H9 (cell line): ENCODE results near the gene PIK3C2B. TPM values are rescaled to one million over a fixed set of nuclear protein-coding genes. Genes with fewer than 3 reads are reported as not detected.
A peak's percentile ranks its signal among the peaks of the same experiment; 100 is the strongest.

Experiments used
- DNase-seq: peaks from one replicate; pipeline ENCODE4 v3.0.0-alpha.2; 2017
- H2AFZ ChIP-seq: one replicate; pipeline ENCODE4 v1.6.1; 2013; ENCODE audit warnings: mild to moderate bottlenecking, low read length, control low read depth, moderate library complexity
- H2AK5ac ChIP-seq: 2 replicates; pipeline ENCODE4 v1.6.1; 2013; ENCODE audit warnings: low read length, control low read depth, mixed read lengths; ENCODE audit not compliant: insufficient read length
- H2BK120ac ChIP-seq: one replicate; pipeline ENCODE4 v1.6.1; 2013; ENCODE audit warnings: low read depth, mild to moderate bottlenecking, low read length, control low read depth, inconsistent platforms; ENCODE audit not compliant: poor library complexity, severe bottlenecking
- H2BK12ac ChIP-seq: 2 replicates; pipeline ENCODE4 v1.6.1; 2013; ENCODE audit warnings: low read length, control low read depth, mixed read lengths, low read depth; ENCODE audit not compliant: insufficient read length
- H2BK15ac ChIP-seq: 2 replicates; pipeline ENCODE4 v1.6.1; 2013; ENCODE audit warnings: low read depth, low read length, control low read depth
- H2BK20ac ChIP-seq: one replicate; pipeline ENCODE4 v1.6.1; 2013; ENCODE audit warnings: low read depth, mild to moderate bottlenecking, low read length, control low read depth, inconsistent platforms; ENCODE audit not compliant: poor library complexity, severe bottlenecking
- H2BK5ac ChIP-seq: 2 replicates; pipeline ENCODE4 v1.6.1; 2013; ENCODE audit warnings: low read length, control low read depth, mixed read lengths; ENCODE audit not compliant: insufficient read length
- H3K14ac ChIP-seq: 2 replicates; pipeline ENCODE4 v1.6.1; 2013; ENCODE audit warnings: low read length, control low read depth; ENCODE audit not compliant: insufficient read depth
- H3K18ac ChIP-seq: 2 replicates; pipeline ENCODE4 v1.6.1; 2013; ENCODE audit warnings: low read depth, mild to moderate bottlenecking, mixed read lengths, low read length, control low read depth; ENCODE audit not compliant: insufficient read length
- H3K23ac ChIP-seq: 2 replicates; pipeline ENCODE4 v1.6.1; 2013; ENCODE audit warnings: low read length, control low read depth, mixed read lengths, low read depth; ENCODE audit not compliant: insufficient read length
- H3K23me2 ChIP-seq: 2 replicates; pipeline ENCODE4 v1.6.1; 2013; ENCODE audit warnings: low read depth, mild to moderate bottlenecking, mixed read lengths, low read length, control low read depth; ENCODE audit not compliant: insufficient read length, poor library complexity, severe bottlenecking
- H3K27ac ChIP-seq: 2 replicates; pipeline ENCODE4 v1.5.1; 2013; ENCODE audit warnings: low read length, control low read depth, mixed read lengths, low read depth; ENCODE audit not compliant: insufficient read length
- H3K27me3 ChIP-seq: 2 replicates; pipeline ENCODE4 v1.6.1; 2013; ENCODE audit warnings: low read length, control low read depth, inconsistent platforms; ENCODE audit not compliant: insufficient read depth
- H3K4ac ChIP-seq: 2 replicates; pipeline ENCODE4 v1.6.1; 2013; ENCODE audit warnings: low read depth, mild to moderate bottlenecking, control low read depth, inconsistent platforms, low read length, moderate library complexity
- H3K4me1 ChIP-seq: 2 replicates; pipeline ENCODE4 v1.6.1; 2013; ENCODE audit warnings: low read length, control low read depth, inconsistent platforms; ENCODE audit not compliant: insufficient read depth
- H3K4me2 ChIP-seq: 2 replicates; pipeline ENCODE4 v1.6.1; 2013; ENCODE audit warnings: low read length, control low read depth, mixed read lengths; ENCODE audit not compliant: insufficient read length, insufficient read depth
- H3K56ac ChIP-seq: 2 replicates; pipeline ENCODE4 v1.6.1; 2013; ENCODE audit warnings: low read depth, mild to moderate bottlenecking, mixed read lengths, low read length, control low read depth; ENCODE audit not compliant: insufficient read length
- H3K79me1 ChIP-seq: 2 replicates; pipeline ENCODE4 v1.6.1; 2013; ENCODE audit warnings: low read depth, mild to moderate bottlenecking, moderate library complexity, low read length, control low read depth, inconsistent platforms; ENCODE audit not compliant: insufficient read depth, poor library complexity, severe bottlenecking
- H3K79me2 ChIP-seq: 2 replicates; pipeline ENCODE4 v1.6.1; 2013; ENCODE audit warnings: low read length, control low read depth, inconsistent platforms; ENCODE audit not compliant: insufficient read depth
- H3K9ac ChIP-seq: 2 replicates; pipeline ENCODE4 v1.6.1; 2013; ENCODE audit warnings: low read length, control low read depth, mixed read lengths; ENCODE audit not compliant: insufficient read length; ENCODE audit errors: extremely low read depth
- H3K9me3 ChIP-seq: one replicate; pipeline ENCODE4 v1.6.1; 2013; ENCODE audit warnings: low read depth, low read length, inconsistent platforms; ENCODE audit not compliant: control insufficient read depth
- H3T11ph ChIP-seq: one replicate; pipeline ENCODE4 v1.6.1; 2013; ENCODE audit warnings: mild to moderate bottlenecking, low read length, control low read depth, inconsistent platforms
- H4K20me1 ChIP-seq: one replicate; pipeline ENCODE4 v1.6.1; 2013; ENCODE audit not compliant: control insufficient read depth, insufficient read length, insufficient read depth
- H4K5ac ChIP-seq: 2 replicates; pipeline ENCODE4 v1.6.1; 2013; ENCODE audit warnings: low read depth, mild to moderate bottlenecking, mixed read lengths, low read length, control low read depth; ENCODE audit not compliant: insufficient read length
- H4K8ac ChIP-seq: replicated peaks from 2 replicates; pipeline ENCODE4 v1.6.1; 2013; ENCODE audit warnings: low read length, control low read depth, mixed read lengths, low read depth; ENCODE audit not compliant: insufficient read length
- H4K91ac ChIP-seq: 2 replicates; pipeline ENCODE4 v1.6.1; 2013; ENCODE audit warnings: low read depth, mild to moderate bottlenecking, moderate library complexity, mixed read lengths, low read length, control low read depth; ENCODE audit not compliant: insufficient read length
- H3K27ac Mint-ChIP-seq, 3 experiments: 2 replicates in 2 of 3; 3 replicates in 1 of 3; pipeline ENCODE4 v1.8.0; 2020 to 2021; ENCODE audit warnings: mixed read lengths in 3 of 3, mild to moderate bottlenecking in 1 of 3, moderate library complexity in 1 of 3
- H3K27me3 Mint-ChIP-seq: 2 replicates; pipeline ENCODE4 v1.8.0; 2021; ENCODE audit warnings: low read depth, mild to moderate bottlenecking, moderate library complexity, mixed read lengths
- H3K36me3 Mint-ChIP-seq, 3 experiments: 2 replicates in 2 of 3; 3 replicates in 1 of 3; pipeline ENCODE4 v1.8.0; 2020 to 2021; ENCODE audit warnings: low read depth in 3 of 3, mixed read lengths in 3 of 3; ENCODE audit not compliant: insufficient read depth in 1 of 3
- H3K4me1 Mint-ChIP-seq, 2 experiments: 2 replicates each; pipeline ENCODE4 v1.8.0; 2020; ENCODE audit warnings: mixed read lengths in 2 of 2
- H3K4me3 Mint-ChIP-seq, 2 experiments: 2 replicates in 1 of 2; 3 replicates in 1 of 2; pipeline ENCODE4 v1.8.0; 2020 to 2021; ENCODE audit warnings: mild to moderate bottlenecking in 2 of 2, mixed read lengths in 2 of 2, moderate library complexity in 1 of 2
- H3K9me3 Mint-ChIP-seq, 2 experiments: 2 replicates in 1 of 2; 3 replicates in 1 of 2; pipeline ENCODE4 v1.8.0; 2020; ENCODE audit warnings: mild to moderate bottlenecking in 2 of 2, mixed read lengths in 2 of 2, moderate library complexity in 1 of 2
- CTCF ChIP-seq: fragments of 200-600 bp; sonication (generic); conservative IDR thresholded peaks from 3 replicates; pipeline ENCODE4 v1.8.0; 2021; ENCODE audit warnings: antibody characterized with exemption, mild to moderate bottlenecking
- WGBS: extraction: QIAGEN DNeasy Blood & Tissue Kit; methylation state at CpG from one replicate; pipeline ENCODE4 v1.1.7; 2013; ENCODE audit warnings: missing lambda C conversion rate, low lambda C conversion rate, mixed read lengths; ENCODE audit not compliant: insufficient read length; ENCODE audit errors: extremely low coverage; 5-methylcytosine and 5-hydroxymethylcytosine counted together
- total RNA-seq: library from RNA; stranded (reverse); gene quantifications from 2 replicates; pipeline ENCODE4 v1.2.1, GENCODE V29; 2021

The PIK3C2B gene
- total RNA-seq, 1 experiment from 2014 or later: 13.1 TPM

DNA sequence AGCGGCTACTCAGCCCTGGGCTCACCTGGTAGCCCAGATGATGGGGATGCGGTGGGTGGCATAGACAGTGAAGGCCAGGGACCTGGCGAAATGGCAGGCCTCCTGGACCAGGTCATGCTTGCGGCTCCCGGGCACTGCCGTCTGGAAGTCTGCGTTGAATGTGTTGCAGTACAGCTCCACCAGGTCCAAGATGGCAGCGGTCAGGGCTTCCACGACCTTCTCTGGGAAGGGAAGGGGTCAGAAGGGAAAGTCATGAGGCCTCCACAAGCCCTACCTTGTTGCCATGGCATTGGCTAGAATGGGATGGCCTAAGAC is 38.8 kb downstream of the PIK3C2B start:
- Histone ChIP-seq H3K79me1 (no peaks in the 10 kb centered on the region), H3K18ac (no peak overlapping the region), H2BK120ac (no peak overlapping the region), H3K9me3 (no peaks in the 10 kb centered on the region), H4K20me1 (no peaks in the 10 kb centered on the region), H2BK20ac (no peak overlapping the region), H3K27ac (no peak overlapping the region), H3K4me1 (peaks cover 8% of the 10 kb centered on the region; the same call in 1 of the 2 replicates), H4K5ac (no peak overlapping the region), H2AK5ac (no peak overlapping the region), H3T11ph (no peak overlapping the region), H3K79me2 (no peaks in the 10 kb centered on the region), H4K91ac (no peak overlapping the region), H3K4me2 (no peak overlapping the region), H4K8ac (no peak overlapping the region), H3K9ac (no peak overlapping the region), H3K27me3 (no peaks in the 10 kb centered on the region), H3K23me2 (no peaks in the 10 kb centered on the region), H3K56ac (no peak overlapping the region), H2AFZ (no peak overlapping the region), H2BK15ac (no peak overlapping the region), H3K4ac (no peak overlapping the region), H3K14ac (no peak overlapping the region; the same call in 1 of the 2 replicates), H2BK5ac (no peak overlapping the region), H3K23ac (no peak overlapping the region), H2BK12ac (peak overlapping the region; percentile 16)
- no peaks in the 10 kb centered on the region for H3K9me3 Mint-ChIP-seq
- H3K27ac Mint-ChIP-seq: no peak overlapping the region
- TF ChIP-seq CTCF: no peak
- H3K4me3 Mint-ChIP-seq: no peak overlapping the region
- WGBS: no CpG with 5 or more reads among the region's 9 CpGs
- peaks cover 16 to 32% (median 30%) of the 10 kb centered on the region in 3 experiments for H3K36me3 Mint-ChIP-seq
- no peaks in the 10 kb centered on the region for H3K27me3 Mint-ChIP-seq
- peaks cover 45 to 49% of the 10 kb centered on the region in 2 experiments for H3K4me1 Mint-ChIP-seq
- DNase-seq: no peak
